HG03039 (cell line): Measurements from ENCODE around the gene SF3A1.

Experiments used
- ATAC-seq: cut with Tn5 transposase; IDR thresholded peaks from one replicate; pipeline ENCODE4 v1.9.1; 2021; ENCODE audit warnings: mild to moderate bottlenecking, moderate library complexity; ENCODE audit not compliant: unreplicated experiment

Gene SF3A1

DNA sequence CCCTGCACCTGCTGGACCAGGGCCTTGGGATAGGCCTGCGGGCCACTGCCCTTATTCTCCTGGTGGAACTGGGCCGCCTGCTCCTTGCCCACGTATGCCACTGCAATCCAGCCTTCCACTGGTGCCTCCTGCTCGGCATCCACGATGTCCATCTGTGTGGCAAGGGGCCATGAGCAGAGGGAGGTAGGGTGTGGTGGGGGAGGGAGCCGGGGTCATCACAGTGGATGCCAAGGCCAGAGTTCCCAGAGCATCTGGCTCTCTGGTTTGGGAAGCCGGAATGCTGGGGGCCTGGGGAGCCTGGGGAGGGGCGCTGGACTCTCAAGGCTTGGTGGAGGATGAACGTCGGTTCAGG lies 29.9 kb upstream of the SF3A1 start:
- ATAC-seq: no peak

DNA sequence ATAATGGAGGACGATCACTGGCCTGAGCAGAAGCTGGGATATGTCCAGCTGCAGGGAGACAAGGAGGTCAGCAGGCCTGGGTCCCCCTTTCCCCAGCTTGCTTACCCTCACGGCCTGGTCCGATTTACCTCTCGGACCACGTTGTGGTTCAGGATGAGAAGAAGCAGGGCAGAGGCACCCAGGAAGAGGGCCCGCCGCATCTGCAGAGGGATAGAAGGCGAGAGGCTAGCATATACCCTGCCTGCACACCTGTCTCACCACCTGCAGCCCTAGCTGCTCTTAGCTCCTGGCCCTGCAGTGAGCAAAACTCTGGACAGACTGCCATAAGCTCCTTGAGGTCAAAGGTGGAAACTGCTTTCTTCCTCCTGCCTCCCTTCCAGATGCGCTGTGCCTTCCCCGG lies 29.2 kb upstream of the SF3A1 start:
- ATAC-seq: no peak

DNA sequence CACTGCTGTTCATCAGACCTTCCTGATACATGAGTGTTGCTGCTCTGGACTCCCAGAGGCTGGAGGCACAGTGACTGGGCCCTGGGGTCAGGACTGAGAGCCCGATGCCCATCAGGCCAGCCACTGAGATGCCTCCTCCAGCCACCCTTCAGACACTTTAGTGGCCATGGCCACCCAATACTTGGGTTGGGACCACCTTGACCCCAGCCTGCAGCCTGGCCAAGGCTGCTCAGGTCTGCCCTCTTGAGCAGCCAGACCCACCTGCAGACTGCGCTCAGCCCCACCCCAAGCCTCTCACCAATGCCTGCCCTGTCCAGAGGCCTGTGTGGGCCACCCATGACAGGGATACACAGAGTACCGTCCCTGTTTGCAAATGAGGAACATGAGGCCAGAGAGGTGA lies 26.4 kb upstream of the SF3A1 start:
- no peak for ATAC-seq

DNA sequence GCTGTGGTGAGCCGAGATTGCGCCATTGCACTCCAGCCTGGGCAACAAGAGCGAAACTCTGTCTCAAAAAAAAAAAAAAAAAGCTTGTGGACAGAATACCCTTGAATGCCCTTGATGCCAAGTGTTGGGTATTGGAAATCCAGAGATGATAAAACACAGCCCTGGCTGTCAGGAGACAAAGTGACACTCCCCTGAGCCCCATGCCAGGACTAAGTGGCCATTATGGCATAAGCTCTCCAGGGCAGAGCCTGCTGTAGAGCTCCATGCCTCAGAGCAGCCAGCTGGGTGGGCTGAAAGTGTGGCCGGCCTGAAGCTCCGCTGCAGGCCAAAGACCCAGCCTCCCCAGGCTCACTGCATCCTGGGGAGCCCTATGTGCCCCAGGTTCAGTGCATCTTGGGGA lies 25.6 kb upstream of the SF3A1 start:
- ATAC-seq: no peak

DNA sequence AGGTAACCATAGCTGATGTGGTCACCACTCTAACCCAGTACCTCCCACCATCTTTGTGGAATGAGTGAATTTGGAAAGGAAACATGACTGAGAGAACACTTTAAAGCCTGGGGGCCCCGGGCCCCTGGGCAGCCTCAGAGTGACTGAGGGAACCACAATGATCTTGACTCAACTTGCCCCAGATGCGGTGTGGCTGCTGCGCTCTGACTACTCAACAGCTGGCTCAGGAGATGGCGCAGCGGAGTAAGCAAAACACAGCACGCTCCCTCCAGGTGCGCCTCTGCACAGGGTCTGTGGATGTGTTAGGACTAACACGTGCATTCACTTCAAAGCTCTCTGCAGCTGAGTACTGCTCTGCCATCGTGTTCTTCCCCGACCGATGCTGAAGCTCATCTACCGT lies 24.6 kb upstream of the SF3A1 start:
- no peak for ATAC-seq

- ATAC-seq: no peak
Measured at GRCh38 chr22:30380011-30380410, 23.3 kb upstream of the SF3A1 start.

DNA sequence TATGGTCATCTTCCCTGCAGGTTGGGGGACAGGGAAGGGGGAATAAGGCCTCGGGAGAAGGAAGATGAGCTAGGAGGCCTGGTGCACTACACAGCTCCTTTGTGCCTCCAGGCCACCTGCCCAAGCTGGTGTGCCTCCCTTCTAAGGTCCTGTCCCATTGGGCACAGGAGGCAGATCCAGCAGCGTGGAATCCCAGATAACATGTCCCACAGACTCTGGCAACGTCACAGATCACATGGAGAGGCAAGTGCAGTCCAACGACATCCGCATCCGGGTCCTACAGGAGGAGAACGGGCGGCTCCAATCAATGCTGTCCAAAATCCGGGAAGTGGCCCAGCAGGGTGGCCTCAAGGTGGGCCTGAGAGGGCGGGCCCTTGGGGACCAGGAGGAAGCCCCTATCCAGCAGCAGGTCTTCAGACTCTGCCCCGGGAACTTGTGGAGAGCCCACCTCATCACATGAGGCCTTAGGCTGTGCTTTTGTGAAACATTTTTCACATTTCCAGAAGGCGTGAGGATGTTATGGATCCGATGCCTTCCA lies 18.7 kb upstream of the SF3A1 start:
- ATAC-seq: no peak

- no peak for ATAC-seq
Measured at GRCh38 chr22:30373331-30374325, 16.9 kb upstream of the SF3A1 start.

DNA sequence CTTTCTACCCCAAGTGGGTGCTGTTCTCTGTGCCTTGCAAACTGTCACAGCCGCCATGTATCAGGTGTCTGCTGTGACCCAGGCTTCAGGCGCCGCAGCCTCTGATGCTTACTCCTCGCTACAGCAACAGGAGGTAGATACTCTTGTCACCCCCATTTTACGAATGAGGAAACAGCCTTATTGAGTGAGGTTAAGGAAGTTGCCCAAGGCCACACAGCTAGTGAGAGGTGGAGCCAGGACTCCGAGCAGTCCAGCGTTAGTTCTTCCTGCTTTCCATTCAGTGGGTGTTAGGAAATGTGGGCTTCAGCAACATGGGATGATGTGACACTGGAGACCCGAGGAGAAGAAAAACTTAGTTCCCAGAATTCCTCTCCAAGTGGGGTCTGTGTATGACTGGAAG lies 16.2 kb upstream of the SF3A1 start:
- ATAC-seq: no peak

- ATAC-seq: no peak
Measured at GRCh38 chr22:30371981-30372380, 15.3 kb upstream of the SF3A1 start.

GRCh38 chr22:30371321-30371720 lies 14.6 kb upstream of the SF3A1 start:
- ATAC-seq: no peak

DNA sequence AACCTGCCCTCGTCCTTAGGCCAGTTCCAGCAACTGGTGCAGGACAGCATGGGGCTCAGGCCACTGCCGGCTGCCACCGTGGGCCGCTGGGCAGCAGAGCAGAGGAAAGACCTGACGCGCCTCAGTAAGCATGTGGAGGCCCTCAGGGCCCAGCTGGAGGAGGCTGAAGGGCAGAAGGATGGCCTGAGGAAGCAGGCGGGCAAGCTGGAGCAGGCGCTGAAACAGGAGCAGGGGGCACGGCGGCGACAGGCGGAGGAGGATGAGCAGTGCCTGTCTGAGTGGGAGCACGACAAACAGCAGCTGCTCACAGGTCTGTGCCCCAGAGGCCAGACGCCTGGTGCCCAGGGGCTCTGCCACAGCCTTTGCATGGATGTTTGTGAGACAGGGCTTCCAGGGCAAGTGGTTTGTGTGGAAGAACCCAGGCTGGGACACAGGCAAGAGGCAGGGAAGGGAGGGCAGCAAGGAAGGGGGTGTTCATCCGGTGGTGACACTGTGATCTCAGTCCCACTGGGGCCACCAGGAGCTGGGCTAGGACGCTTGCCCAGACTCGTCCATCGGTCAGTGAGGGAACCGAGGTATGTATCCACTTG lies 14.0 kb upstream of the SF3A1 start:
- no peak for ATAC-seq

GRCh38 chr22:30368420-30368819 lies 11.7 kb upstream of the SF3A1 start:
- no peak for ATAC-seq

DNA sequence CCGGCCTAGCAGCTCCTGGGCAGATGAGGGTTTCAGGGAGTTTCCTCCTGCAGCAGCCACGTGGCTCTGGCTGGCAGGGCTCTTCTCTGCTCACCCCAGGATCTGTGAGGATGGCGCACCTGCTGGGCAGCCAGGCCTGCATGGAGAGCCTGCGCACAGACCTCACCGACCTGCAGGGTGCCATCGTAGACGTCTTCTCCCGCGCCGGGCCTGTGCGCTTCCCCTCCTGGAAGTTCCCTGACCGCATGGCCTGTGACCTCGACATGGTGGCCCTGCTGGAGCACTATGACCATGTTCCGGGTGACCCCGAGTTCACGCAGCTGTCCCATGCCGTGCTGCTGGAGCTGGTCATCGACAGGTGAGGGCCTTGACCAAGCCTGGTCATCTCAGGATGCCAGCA lies 9.2 kb upstream of the SF3A1 start:
- no peak for ATAC-seq

- no peak for ATAC-seq
Measured at GRCh38 chr22:30362651-30363281, 6.1 kb upstream of the SF3A1 start.

GRCh38 chr22:30361916-30362650 lies 5.4 kb upstream of the SF3A1 start:
- no peak for ATAC-seq

DNA sequence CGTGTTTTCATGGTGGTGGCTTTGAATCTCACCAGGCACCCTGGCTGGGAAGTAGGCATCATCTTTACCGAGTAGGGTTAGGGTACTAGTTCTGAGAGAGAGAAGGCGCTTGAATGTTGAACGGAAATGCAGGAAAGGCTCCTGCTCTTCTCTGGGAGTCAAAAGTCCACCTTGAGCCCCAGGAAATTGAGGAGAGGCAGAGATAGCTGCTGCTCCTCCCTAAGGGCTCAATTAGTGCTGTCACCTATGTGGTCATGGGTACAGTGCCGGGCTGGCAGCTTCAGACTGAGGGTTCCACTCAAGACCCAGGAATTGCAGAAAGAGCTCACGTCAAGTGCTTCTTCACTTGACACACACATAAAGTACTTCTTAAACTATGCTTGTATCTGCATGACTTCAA lies 1.8 kb upstream of the SF3A1 start:
- no peak for ATAC-seq

DNA sequence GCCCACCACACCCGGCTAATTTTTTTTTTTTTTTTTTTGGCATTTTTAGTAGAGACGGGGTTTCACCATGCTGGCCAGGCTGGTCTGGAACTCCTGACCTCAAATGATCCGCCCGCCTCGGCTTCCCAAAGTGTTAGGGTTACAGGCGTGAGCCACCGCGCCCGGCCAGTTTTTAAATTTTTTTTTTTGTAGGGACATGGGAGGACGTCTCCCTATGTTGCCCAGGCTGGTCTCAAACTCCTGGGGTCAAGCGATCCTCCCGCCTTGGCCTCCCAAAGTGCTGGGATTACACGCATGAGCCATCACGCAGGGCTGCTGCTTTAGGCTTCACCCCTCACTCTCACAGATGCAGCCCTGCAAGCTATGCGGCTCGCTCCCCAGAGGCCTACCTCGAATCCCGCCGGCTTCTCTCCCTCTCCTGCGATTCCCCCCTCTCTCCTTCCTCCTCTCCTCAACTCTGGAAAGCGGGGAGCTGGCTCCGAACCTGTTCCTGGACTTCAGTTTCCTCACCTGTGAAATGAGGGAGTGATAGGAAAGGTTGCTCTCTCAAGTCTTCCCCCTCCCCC lies 1.0 kb upstream of the SF3A1 start:
- no peak for ATAC-seq

DNA sequence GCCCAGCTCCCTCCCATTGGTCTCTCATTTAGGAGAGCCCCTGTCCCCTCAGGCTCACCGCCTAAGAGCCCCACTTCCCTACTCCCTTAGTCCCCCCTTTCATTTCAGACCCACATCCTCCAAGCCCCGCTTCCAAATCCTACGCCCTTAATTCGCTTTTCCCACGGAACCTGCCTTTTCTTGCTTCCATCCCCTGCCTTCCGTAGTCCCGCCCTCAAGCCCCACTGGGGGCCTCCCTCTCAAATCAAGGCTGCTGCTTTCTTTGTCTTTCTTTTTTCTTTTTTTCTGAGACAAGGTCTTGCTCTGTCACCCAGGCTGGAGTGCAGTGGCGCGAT lies 509 bp upstream of the SF3A1 start:
- no peak for ATAC-seq

DNA sequence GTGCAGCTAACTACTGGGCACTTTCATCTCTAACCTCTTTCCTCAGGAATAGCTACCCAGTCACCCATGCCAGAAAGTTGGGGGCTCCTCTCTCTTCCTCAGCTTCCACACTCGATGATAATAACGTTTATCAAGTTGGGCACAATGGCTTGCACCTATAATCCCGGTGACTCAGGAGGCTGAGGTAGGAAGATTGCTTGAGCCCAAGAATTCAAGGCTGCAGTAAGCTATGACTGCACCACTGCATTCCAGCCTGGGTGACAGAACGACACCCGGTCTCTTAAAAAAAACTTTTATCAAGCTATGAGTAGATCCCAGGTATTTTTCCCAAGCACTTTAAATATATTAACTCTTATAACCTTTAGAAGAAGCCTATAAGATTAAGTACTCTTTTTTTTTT lies 2.0 kb downstream of the SF3A1 start:
- no peak for ATAC-seq

DNA sequence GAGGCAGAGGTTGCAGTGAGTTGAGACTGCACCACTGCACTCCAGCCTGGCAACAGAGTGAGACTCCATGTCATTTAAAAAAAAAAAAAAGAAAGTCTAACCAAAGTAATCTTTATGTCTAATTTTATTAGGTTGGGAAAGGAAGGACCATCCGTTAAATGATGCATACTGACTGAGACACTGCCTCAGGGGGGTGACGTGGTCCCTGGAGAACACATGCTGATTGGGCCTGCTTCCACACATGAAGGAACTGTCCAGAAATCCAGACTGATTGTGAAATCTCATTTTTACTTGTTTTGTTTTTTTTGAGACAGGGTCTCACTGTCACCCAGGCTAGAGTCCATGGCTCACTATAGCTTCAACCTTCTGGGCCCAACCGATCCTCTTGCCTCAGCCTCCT lies 5.5 kb downstream of the SF3A1 start:
- ATAC-seq: no peak
